ENCODE data around the gene MRPL12. TPM values are rescaled to one million over a fixed set of nuclear protein-coding genes. Genes with fewer than 3 reads are reported as not detected.

Gene MRPL12
- total and polyA plus RNA-seq, 9 of the 15 experiments (the other 6 are each of a cell fraction or from before 2014, with no cell fraction given) = 0.94 to 338 (median 100) TPM

DNA sequence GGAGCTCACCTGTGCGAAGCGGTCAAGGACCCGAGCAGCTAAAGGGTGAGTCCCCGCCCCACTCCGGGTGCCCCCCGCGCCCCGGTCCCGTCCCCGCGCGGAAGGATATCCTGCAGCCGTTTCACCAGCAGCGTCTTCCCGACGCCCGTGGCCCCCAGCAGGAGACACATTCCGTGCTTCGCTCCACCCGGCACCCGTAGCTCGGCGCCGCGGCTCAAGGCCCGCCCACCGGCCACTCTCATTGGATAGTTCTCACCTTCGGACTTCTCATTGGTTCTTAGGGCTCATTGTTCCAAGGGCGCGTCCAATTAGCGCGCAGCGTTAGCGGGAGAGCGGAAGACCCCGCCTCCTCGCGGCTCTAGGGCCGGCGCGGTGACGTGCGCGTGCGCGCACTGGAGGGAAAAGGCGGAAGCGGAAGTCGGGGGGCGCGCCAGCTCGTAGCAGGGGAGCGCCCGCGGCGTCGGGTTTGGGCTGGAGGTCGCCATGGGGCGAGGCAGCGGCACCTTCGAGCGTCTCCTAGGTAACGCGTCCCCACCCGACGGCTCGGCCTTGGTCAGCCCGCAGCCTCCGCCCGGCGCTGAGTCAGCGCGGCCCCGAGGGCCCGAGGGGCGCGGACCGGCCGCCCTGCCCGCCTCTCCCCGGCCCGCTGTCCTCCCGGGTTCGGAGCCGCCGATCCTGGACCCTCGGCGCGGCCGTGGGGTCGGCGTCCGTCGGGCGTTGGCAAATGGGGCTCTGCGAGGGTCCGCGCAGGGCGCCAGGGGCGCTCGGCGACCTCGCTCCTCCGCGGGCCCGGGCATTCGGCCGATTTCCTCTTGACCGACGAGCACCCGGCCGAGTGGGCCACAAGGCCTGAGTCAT, 19.4 kb upstream of the MRPL12 start, which contains the start of the genes ARL16 and HGS (continued):
- TF ChIP-seq NFATC3 (IDR thresholded peaks at IDR 0.05) (no peak), L3MBTL2 (IDR thresholded peaks at IDR 0.05) (no peak), CEBPZ (IDR thresholded peaks at IDR 0.05; ENCODE audit: borderline replicate concordance, low read depth, low read length) (peak; percentile 61; the same call in 1 of the 2 replicates), RFX7 (CRISPR knock-in tag; IDR thresholded peaks at IDR 0.05) (no peak), CHCHD3 (CRISPR knock-in tag; IDR thresholded peaks at IDR 0.05) (no peak), COPS2 (conservative IDR thresholded peaks at IDR 0.05) (no peak), ZNF121 (CRISPR knock-in tag; conservative IDR thresholded peaks at IDR 0.05) (no peak), ZNF668 (CRISPR knock-in tag; IDR thresholded peaks at IDR 0.05) (no peak), JUN (IDR thresholded peaks at IDR 0.05; ENCODE audit: borderline replicate concordance, low read depth, low read length) (0 out of 2 replicates have a peak, but pooled peaks have one; percentile 13), JUN (CRISPR knock-in tag; IDR thresholded peaks at IDR 0.05; ENCODE audit: borderline replicate concordance) (no peak), NR1H2 (CRISPR knock-in tag; IDR thresholded peaks at IDR 0.05) (no peak), ZNF3 (CRISPR knock-in tag; IDR thresholded peaks at IDR 0.05) (no peak), MEF2A (IDR thresholded peaks at IDR 0.05; ENCODE audit: control insufficient read depth, low read depth, low read length) (no peak), ZNF174 (CRISPR knock-in tag; IDR thresholded peaks at IDR 0.05) (no peak), SPI1 (IDR thresholded peaks at IDR 0.05; ENCODE audit: borderline replicate concordance, low read depth, low read length) (peak; percentile 86), POLR2H (tag; IDR thresholded peaks at IDR 0.05; ENCODE audit: low read depth) (no peak), MNT (conservative IDR thresholded peaks at IDR 0.05) (peak; percentile 82 to 93)
- TF ChIP-seq, protein P1, sequence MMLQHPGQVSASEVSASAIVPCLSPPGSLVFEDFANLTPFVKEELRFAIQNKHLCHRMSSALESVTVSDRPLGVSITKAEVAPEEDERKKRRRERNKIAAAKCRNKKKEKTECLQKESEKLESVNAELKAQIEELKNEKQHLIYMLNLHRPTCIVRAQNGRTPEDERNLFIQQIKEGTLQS (IDR thresholded peaks at IDR 0.05) = no peak
- TF ChIP-seq, protein P1 (CRISPR knock-in tag; conservative IDR thresholded peaks at IDR 0.05) = no peak
- TF ChIP-seq, protein P2, sequence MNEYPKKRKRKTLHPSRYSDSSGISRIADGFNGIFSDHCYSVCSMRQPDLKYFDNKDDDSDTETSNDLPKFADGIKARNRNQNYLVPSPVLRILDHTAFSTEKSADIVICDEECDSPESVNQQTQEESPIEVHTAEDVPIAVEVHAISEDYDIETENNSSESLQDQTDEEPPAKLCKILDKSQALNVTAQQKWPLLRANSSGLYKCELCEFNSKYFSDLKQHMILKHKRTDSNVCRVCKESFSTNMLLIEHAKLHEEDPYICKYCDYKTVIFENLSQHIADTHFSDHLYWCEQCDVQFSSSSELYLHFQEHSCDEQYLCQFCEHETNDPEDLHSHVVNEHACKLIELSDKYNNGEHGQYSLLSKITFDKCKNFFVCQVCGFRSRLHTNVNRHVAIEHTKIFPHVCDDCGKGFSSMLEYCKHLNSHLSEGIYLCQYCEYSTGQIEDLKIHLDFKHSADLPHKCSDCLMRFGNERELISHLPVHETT (CRISPR knock-in tag; conservative IDR thresholded peaks at IDR 0.05 in 1 of 2, IDR thresholded peaks at IDR 0.05 in 1 of 2) = peak in 1 of 2 experiments; percentile 74; a peak in 1 of 4 replicates
